GM19463 (cell line): ENCODE results near the gene RGPD3.
"Not testable (repeated sequence)": the region's sequence is repeated elsewhere in the genome, so short reads cannot be mapped to it uniquely, and the experiment has no call there.

Experiments
- ATAC-seq: cut with Tn5 transposase; IDR thresholded peaks from one replicate; pipeline ENCODE4 v1.9.1; 2021; ENCODE audit warnings: mild to moderate bottlenecking, moderate library complexity; ENCODE audit not compliant: unreplicated experiment

The RGPD3 gene

DNA sequence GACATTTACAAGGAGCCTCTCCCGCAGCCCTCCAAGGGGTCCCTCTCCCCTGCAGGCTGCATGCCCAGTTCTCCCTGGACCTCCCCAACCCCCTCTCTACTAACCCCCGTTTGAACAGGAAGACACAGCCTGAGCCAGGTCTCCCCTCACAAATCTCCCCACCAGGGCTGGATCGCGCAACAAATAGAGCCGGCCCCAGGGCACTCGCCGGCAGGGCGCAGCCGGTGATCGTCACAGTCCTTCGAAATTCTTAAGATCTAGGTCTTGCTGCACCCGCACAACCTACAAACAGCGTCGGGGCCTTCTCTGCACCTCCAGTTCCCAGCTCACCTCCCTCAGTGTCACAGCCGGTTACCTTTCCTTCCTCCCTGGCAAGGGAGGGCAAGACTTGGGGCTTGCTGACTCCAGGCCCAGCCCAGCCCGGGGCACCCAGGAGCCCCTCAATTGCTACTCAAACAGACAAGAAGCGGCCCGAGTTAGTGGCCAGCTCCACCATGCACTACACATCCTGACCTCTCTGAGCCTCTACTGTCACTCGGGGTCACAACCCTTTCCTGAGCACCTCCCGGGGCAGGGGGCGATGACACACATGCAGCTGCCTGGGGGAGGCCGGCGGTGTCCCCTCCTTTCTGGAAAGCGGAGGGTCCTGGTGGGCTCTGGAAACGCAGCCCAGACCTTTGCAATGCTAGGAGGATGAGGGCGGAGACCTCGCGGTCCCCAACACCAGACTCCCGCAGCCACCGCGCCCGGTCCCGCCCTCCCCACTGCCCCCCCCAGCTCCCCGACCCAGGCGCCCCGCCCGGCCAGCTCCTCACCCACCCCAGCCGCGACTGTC, 18.6 kb upstream of the RGPD3 start, which contains the start of gene CD8B2:
Gene CD8B2, plus strand, starts transcription at position 814 of the 835 bp plus-strand sequence. CDS start 63 bp downstream, outside the sequence.
- not testable (repeated sequence) for ATAC-seq

DNA sequence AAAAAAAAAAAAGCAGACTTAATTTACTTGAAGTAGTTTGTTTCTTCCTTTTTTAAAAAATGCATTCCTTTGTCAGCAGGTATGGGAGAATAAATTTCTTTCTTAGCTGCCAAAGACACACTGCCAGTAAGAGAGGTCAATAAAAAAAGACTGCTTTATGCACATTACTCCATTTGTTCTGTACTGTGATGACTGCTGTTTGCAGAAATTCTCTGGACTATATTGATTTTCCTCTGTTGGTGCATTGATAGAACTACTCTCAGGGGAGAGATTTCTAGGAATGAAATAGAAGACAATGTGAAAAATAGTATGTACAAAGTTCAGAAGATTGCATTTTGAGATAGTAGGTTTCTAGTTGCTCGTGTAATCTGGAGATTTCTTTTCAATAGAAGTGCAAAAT, 11.3 kb upstream of the RGPD3 start:
- ATAC-seq = not testable (repeated sequence)

DNA sequence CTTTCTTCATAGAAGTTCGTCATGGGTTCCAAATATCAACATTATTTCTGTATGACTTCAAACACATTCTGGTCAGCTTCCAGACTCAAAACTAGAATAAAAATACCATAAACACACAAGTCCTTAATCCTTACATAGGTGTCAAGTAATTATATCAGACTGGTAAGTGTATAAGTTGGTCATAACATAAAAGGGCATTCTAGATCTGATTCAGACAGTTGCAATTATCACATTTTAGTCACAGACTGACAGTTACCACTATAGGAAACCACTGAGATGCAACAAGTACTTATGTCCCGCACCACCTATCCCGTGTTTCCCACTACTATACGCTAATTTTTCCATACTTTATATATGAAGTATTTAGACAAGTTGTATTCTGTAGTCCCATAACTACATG, 9.4 kb upstream of the RGPD3 start:
- ATAC-seq = not testable (repeated sequence)

DNA sequence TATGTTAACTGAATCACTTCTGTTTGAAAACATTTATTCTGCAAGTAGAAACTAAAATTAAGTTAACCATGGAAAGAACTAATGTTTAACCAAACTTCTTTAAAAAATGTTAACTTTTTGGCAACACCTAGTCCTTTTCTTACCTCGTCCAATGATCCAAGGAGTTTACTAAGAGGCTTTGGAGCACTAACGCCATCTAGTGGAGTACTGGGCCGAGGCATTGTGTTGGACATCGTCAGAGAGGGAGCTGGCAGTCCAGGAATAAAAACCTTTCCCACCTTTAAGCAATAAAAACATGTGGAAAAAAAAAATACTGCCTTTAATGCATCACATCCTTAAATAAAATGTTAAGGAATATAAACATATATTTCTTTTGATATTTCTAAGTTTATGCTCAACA, 2.4 kb upstream of the RGPD3 start:
- not testable (repeated sequence) for ATAC-seq

DNA sequence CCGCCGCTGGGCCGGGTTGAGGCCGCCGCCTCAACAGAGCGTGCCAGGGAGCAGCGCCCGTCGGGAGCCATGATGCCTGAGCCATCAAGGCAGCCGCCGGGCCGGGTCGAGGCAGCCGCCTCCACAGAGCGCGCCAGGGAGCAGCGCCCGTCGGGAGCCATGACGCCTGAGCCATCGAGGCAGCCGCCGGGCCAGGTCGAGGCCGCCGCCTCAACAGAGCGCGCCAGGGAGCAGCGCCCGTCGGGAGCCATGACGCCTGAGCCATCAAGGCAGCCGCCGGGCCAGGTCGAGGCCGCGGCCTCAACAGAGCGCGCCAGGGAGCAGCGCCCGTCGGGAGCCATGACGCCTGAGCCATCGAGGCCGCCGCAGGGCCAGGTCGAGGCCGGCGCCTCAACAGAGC, 697 bp downstream of the RGPD3 start:
- not testable (repeated sequence) for ATAC-seq

DNA sequence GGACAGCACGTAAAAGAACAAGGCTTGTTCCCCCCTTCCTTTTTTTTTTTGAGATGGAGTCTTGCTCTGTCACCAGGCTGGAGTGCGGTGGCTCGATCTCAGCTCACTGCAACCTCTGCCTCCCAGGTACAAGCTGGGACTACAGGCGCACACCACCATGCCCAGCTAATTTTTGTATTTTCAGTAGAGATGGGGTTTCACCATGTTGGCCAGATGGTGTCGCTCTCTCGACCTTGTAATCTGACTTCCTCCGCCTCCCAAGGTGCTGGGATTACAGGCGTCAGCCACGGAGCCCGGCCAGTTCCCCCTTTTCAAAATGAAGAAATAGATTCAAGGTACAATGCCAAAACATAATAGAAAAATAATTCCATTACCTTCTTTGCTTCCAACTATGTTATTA, 6.3 kb downstream of the RGPD3 start:
- ATAC-seq = not testable (repeated sequence)

DNA sequence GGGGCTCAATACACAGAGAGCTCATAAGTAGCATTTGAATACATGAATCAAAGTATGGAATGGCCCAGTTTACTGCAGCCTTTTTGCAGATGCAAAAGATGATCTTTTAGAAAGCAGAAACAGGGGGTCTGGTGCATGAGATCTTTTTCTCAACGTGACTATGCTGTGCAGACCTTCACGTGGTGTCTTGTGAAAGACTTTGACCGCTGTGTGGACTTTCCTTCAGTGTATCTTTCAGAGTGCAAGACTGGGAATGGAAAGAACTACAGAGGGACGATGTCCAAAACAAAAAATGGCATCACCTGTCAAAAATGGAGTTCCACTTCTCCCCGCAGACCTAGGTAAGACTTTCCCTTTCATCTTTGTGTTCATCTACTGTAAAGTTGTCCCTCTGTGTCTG, 77.5 kb downstream of the RGPD3 start:
- ATAC-seq = not testable (repeated sequence)

DNA sequence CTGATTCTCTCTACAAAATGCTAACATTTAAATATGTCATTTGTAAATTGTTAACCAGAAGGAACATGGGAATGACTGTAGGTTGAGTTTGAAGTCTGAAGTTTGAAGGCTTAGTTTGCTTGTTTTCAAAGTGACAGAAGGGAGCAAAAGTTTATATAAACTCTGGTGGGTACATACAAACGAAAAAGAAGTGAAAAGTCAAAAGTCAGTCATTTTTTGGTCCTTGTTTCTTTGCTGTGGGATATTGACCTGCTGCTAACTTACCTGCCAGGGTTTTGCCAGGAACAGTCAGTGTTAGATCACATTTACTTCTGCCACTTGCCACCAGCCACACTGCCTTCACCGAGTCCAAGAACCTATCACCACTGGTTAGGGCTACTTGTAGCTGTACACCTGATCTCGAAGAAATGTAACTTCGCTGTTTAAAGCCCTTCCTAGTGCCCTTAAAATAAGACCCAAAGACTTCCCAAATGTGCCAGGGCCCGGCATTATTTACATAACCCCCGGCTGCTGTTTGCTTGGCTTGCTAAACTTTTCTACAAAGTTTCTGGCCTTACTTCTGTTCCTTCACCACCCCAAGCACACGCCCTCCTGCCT, 79.3 kb downstream of the RGPD3 start:
- ATAC-seq = not testable (repeated sequence)

DNA sequence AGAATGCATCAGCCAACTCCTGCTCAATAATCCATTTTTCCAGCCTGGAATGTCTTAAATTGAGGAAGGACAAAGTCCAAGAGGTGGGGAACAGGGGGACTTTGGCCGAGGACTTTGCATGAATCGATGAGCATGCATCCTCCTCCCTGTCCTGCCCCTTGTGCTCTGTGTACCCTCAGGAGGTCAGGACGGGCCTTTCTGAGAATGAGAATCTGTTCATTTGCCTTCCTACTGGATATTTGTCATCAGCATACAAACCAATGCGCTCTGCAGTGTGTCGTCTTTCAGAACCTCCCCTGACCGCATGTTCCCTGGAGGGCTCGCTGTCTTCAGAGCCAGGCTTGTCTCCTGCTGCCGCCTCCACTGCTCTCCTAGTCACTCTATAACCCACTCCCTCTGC, 83.7 kb downstream of the RGPD3 start:
- ATAC-seq = not testable (repeated sequence)

DNA sequence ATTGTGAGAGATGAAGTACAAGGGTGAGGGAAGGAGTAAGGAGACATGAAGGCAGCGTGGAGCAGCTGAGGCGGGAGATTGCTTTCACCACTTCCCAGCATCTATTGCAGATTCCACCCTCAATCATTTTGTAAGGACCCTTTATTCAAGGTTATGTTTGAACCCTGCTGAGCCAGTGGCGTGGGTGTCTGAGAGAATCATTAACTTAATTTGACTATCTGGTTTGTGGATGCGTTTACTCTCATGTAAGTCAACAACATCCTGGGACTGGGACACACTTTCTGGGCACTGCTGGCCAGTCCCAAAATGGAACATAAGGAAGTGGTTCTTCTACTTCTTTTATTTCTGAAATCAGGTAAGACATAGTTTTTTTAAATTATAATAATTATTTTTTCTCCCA, 86.3 kb downstream of the RGPD3 start:
- not testable (repeated sequence) for ATAC-seq

DNA sequence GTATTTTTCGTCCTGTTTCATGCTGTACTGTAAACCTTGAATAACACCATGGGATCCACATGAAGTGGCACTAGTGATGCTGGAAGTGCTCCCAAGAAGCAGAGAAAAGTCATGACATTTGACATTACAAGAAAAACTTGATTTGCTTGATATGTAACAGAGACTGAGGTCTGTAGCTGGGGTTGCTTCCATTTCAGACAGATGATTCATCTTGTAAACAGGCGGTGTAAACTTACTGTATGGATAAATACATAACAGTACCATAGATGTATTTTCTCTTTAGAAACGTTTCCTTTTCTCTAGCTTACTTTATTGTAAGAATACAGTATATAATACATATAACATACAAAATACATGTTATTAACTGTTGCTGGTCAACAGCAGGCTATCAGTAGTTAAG, 88.6 kb downstream of the RGPD3 start:
- not testable (repeated sequence) for ATAC-seq

DNA sequence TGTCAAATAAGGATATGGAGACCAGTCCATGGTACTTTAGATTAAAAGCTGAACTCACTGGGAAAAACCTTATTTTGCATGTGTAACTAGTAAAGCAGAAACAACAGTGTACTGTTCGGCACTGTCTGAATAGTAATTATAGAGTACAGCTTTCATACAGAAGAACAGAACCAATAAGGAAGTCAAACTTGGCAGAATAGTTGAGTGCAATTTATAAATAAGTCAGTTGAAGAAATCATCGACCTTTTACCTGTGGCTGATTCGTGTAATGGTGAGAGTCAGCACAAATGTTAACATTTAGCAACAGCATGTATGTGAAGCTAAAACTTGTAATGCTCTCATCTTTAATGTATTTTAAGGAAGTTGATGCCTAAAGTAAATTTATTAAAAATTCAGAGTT, 99.0 kb downstream of the RGPD3 start:
- ATAC-seq = not testable (repeated sequence)

DNA sequence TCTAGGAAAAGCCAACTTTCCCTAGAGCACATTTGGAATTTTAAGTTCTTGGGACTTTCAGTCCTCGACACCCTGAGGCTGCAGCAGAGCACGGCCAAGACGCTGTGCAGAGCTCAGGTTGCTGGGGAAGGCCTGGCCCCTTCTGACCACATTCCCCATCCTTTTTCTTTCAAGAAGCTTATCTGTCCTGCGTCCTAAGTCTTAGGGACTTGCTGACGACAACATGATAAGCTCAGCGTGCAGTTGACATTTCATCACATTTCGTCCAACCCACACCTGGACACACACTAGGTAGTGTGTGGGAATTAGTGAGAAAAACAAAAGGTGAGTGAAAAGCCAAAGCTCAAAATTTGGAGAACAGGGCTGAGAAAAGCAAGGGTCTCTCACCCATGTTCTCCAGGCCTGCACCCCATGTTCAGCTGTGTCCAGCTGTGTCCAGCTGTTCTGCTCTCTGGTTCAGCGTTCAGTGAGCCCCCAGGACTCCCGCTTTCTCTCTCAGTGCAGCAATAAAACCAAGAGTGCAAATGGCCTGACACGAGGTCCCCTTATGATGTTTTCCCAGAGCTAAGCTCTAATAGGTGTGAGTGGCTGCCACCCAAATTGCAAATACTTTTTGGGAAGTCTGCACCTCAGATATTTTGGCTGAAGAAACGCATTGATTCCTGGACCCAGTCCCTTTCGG, 101.9 kb downstream of the RGPD3 start:
- ATAC-seq = no peak

DNA sequence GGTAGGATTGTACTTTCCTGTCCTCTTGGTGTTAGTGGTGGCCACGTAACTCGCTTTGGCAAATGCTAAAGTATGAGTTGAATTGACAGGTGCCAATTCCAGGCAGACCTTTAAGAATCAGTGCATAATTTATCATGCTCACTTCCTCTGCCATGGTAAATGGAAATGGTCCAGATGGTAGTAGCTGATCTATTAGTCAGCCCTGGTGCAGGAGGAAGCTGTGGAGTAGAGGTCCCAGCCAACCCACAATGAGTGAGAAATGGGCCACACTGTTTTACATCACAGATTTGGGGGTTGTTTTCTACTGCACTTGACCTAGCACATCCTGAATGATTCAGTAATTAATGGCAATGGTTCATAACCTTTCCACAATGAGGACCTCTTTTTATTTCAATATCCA, 104.4 kb downstream of the RGPD3 start:
- ATAC-seq = no peak

DNA sequence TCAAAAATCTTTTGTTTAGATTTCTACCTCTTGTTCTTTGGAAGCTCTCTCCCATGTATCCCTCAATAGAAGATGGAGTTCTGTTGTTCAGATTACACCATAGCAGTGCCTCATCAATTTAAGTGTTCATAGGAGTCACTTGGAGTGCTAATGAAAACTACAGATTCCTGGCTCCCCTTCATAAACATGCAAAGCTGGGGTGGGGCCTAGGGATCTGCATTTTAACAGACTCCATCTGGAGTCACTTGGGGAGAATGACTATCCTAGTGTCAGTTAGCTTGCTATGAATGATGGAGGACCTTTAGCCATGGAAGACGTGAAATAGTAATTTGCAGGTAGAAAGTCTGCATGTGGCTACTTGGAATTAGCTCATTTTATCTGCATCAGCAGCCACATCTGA, 105.4 kb downstream of the RGPD3 start:
- no peak for ATAC-seq

DNA sequence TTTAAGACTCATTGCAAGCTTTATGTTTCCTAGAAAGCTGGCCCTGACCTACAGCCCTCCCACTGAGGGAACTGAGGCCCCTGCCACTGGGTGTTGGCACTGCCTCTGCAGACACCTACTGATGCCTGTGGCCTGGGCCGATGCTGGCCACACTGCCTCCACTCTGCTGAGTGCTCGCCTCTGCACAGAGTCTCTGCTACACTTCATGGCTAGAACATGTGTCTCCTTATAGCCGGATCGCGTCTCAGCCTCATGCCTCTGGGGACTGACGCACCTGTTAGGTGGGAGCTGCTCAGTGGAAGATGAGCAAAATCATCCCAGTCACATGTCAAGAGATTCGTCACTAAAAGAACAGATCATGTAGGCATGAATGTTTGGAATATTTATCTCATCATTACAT, 108.7 kb downstream of the RGPD3 start:
- ATAC-seq = no peak

DNA sequence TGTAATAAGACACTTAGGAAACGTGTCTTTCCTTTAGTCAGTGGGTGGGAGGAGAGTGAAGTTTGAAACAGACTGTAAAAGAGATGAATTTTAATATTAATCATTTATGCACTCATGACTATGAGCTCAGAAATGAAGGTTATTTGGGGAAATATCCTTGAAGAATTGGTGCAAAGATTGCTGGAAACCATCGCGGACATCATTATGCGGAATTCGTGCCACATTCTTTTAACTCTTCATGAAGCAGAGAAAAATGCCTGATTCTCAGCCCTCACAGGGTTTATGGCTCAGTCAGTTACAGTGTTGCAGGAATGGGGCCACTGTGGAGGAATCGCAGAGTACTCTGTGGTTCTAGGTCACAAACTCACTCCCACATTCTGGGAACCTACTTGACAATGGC, 109.7 kb downstream of the RGPD3 start:
- ATAC-seq = no peak

DNA sequence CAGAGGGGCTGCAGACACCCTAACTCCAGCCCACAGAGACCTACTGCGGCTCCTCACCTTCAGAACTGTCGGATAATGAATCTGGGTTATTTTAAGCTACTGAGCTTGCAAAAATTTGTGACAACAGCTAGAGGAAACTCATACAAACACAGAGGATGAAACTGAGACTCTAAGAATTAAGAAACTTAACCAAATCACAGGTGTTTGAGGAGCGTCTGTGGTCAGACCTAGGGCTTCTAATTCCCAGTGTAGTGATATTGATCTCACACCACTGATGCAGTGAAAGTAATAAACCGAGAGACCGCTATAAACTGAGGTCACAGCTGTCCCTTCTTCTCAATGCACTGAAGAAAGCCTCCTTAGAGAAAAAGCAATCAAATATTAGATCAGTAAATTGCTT, 110.1 kb downstream of the RGPD3 start:
- ATAC-seq = peak; percentile 92

DNA sequence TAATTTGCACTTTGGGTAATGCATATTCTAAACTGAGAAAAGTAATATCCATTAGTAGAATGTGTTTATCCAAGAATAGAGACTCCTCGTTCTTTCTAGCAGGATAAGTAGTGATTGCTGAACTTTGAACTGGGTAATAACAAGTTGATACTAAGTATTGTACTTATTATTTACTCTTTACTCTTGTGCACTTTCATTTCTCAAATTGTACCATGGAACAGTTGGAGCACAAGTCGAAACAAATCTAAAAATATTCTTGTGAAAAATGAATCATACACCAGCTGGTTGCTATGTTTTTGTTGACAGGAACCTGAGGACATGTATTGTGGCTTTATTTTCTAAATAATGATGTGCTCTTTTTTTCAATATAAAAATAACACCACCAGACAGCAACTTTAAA, 111.9 kb downstream of the RGPD3 start:
- ATAC-seq = no peak

DNA sequence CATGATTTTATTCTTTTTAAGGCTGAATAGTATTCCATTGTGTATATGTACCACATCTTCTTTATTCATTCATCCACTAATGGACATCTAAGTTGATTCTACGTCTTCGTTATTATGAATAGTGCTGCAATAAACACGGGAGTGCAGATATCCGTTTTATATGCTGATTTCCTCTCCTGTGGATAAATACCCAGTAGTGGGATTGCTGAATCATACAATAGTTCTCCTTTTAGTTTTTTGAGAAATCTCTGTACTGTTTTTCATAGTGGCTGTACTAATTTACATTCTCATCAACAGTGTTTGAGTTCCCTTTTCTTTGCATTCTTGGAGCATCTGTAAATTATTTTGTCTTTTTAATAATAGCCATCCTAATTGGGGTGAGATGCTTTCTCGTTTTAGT, 114.5 kb downstream of the RGPD3 start:
- ATAC-seq = no peak

DNA sequence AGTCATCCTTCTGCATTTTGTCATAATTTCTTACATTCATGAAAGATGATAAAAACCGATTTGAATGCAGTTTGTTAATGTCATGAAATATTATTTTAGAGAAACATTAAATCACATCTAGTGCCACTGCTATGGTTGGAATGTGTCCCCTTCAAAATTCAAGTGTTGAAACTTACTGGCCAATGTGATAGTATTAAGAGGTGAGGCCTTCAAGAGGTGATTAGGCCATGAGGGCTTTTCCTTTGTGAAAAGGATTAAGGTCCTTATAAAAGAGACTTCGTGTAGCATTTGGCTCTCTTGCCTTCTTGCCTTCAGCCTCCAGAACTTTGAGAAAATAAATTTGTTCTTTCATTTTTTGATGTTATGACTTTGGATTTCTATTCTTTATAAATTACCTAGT, 117.2 kb downstream of the RGPD3 start:
- no peak for ATAC-seq

DNA sequence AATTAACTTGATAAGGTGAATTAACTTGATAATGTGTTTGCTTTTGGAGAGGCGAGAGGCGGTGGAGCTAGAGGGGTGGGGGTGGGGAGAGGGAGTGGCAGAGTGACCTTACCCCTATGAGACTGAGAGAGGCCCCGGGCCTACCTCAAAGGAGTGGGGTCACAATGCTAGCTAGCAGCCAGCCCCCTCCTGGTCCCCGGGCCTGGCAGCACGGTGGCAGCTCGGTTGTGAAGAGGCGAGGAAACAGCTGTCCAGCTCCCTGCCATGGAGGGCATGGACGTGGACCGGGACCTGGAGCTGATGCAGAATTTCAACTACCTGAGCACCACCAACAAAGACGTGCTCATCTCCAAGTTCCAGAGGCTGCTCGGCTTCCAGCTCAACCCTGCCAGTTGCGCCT, 123.9 kb downstream of the RGPD3 start:
- no peak for ATAC-seq
